DOHH2 (cell line): ENCODE data around the gene FBLN2.
"Not testable (repeated sequence)": the region's sequence is repeated elsewhere in the genome, so short reads cannot be mapped to it uniquely, and the experiment has no call there.

Experiments
- H3F3A ChIP-seq: fragments of 200-600 bp; sonication (generic), shearing (Covaris generic); 2 replicates; pipeline ENCODE4 v1.6.0; 2016; ENCODE audit warnings: antibody characterized with exemption, mild to moderate bottlenecking; ENCODE audit not compliant: control insufficient read depth, insufficient read depth
- H3K27ac ChIP-seq: fragments of 200-600 bp; sonication (generic); 2 replicates; pipeline ENCODE4 v1.5.1; 2014; ENCODE audit warnings: low read depth, mild to moderate bottlenecking, low read length, moderate library complexity
- H3K27me3 ChIP-seq: fragments of 200-600 bp; sonication (generic); 2 replicates; pipeline ENCODE4 v1.6.1; 2014; ENCODE audit warnings: mild to moderate bottlenecking, low read length, mixed read lengths; ENCODE audit not compliant: control insufficient read depth
- H3K36me3 ChIP-seq: fragments of 200-600 bp; sonication (generic); 2 replicates; pipeline ENCODE4 v1.6.1; 2014; ENCODE audit warnings: mild to moderate bottlenecking, low read length, moderate library complexity, mixed read lengths; ENCODE audit not compliant: control insufficient read depth
- H3K4me1 ChIP-seq: fragments of 200-600 bp; sonication (generic); 2 replicates; pipeline ENCODE4 v1.6.1; 2014; ENCODE audit warnings: mild to moderate bottlenecking, low read length, mixed read lengths; ENCODE audit not compliant: control insufficient read depth
- H3K4me2 ChIP-seq: fragments of 200-600 bp; sonication (generic); 2 replicates; pipeline ENCODE4 v1.6.0; 2014; ENCODE audit warnings: mild to moderate bottlenecking, low read length, moderate library complexity
- H3K4me3 ChIP-seq: fragments of 200-600 bp; sonication (generic); 2 replicates; pipeline ENCODE4 v1.5.1; 2014; ENCODE audit warnings: mild to moderate bottlenecking, low read length, mixed read lengths
- H3K79me2 ChIP-seq: fragments of 200-600 bp; sonication (generic); 2 replicates; pipeline ENCODE4 v1.6.1; 2014; ENCODE audit warnings: mild to moderate bottlenecking, low read length, mixed read lengths; ENCODE audit not compliant: control insufficient read depth
- H3K9me2 ChIP-seq: fragments of 200-600 bp; sonication (generic); replicated peaks from 2 replicates; pipeline ENCODE4 v1.6.1; 2014; ENCODE audit warnings: mild to moderate bottlenecking, low read length, mixed read lengths; ENCODE audit not compliant: control insufficient read depth
- H3K9me3 ChIP-seq: fragments of 200-600 bp; sonication (generic); 2 replicates; pipeline ENCODE4 v1.6.1; 2014; ENCODE audit warnings: antibody characterized with exemption, low read length, mixed read lengths; ENCODE audit not compliant: control insufficient read depth, insufficient read depth
- H4K20me1 ChIP-seq: fragments of 200-600 bp; sonication (generic); 2 replicates; pipeline ENCODE4 v1.6.0; 2014; ENCODE audit warnings: low read depth, mild to moderate bottlenecking, antibody characterized with exemption, low read length, moderate library complexity; ENCODE audit not compliant: control insufficient read depth, insufficient read depth
- EZH2phosphoT487 ChIP-seq: fragments of 200-600 bp; sonication (generic); IDR thresholded peaks from 2 replicates; pipeline ENCODE4 v1.6.1; 2017; ENCODE audit warnings: borderline replicate concordance, mild to moderate bottlenecking, antibody characterized with exemption, low read length, moderate library complexity, mixed read lengths
- TF ChIP-seq, protein P1 (sequence below): fragments of 200-600 bp; sonication (generic); IDR thresholded peaks from one replicate; pipeline ENCODE4 v1.5.1; 2014; ENCODE audit warnings: antibody characterized with exemption, mild to moderate bottlenecking, low read depth, low read length; ENCODE audit not compliant: poor library complexity, severe bottlenecking

FBLN2 gene

GRCh38 chr3:13520326-13520880, 28.5 kb upstream of the FBLN2 start:
- Histone ChIP-seq H3F3A (no peaks in the 10 kb centered on the region), H3K27ac (no peak overlapping the region), H3K27me3 (peaks cover 3% of the 10 kb centered on the region; the same call in 1 of the 2 replicates), H3K4me1 (no peaks in the 10 kb centered on the region), H3K36me3 (no peaks in the 10 kb centered on the region), H3K79me2 (no peaks in the 10 kb centered on the region), H3K9me3 (no peaks in the 10 kb centered on the region), H3K4me3 (no peak overlapping the region), H3K4me2 (no peak overlapping the region), H4K20me1 (no peaks in the 10 kb centered on the region), H3K9me2 (no peaks in the 10 kb centered on the region)
- no peak for TF ChIP-seq EZH2phosphoT487
- TF ChIP-seq, protein P1, sequence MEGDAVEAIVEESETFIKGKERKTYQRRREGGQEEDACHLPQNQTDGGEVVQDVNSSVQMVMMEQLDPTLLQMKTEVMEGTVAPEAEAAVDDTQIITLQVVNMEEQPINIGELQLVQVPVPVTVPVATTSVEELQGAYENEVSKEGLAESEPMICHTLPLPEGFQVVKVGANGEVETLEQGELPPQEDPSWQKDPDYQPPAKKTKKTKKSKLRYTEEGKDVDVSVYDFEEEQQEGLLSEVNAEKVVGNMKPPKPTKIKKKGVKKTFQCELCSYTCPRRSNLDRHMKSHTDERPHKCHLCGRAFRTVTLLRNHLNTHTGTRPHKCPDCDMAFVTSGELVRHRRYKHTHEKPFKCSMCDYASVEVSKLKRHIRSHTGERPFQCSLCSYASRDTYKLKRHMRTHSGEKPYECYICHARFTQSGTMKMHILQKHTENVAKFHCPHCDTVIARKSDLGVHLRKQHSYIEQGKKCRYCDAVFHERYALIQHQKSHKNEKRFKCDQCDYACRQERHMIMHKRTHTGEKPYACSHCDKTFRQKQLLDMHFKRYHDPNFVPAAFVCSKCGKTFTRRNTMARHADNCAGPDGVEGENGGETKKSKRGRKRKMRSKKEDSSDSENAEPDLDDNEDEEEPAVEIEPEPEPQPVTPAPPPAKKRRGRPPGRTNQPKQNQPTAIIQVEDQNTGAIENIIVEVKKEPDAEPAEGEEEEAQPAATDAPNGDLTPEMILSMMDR, result no peak

DNA sequence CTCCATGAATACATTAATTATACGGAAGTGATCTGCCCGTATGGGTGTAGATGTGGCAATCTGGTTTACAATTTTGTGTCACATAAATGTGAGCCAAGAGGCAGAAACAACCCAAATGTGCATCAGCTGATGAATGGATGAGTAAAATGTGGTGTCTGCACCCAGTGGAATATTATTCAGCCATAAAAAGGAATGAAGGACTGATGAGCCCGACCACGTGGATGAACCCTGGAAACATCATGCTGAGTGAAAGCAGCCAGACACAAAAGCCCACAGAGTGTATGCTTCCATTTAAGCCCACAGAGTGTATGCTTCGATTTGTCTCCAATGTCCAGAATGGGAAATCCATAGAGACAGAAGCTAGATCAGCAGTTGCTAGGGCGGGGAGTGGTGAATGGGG, 27.6 kb upstream of the FBLN2 start:
- H3K4me1 ChIP-seq, result no peaks in the 10 kb centered on the region
- H3K36me3 ChIP-seq, result no peaks in the 10 kb centered on the region
- H3K4me2 ChIP-seq, result no peak overlapping the region
- no peak overlapping the region for H3K27ac ChIP-seq
- peaks cover 3% of the 10 kb centered on the region; the same call in 1 of the 2 replicates for H3K27me3 ChIP-seq
- no peak overlapping the region for H3K4me3 ChIP-seq
- no peaks in the 10 kb centered on the region for H4K20me1 ChIP-seq
- no peaks in the 10 kb centered on the region for H3K9me3 ChIP-seq
- H3K79me2 ChIP-seq, result no peaks in the 10 kb centered on the region
- no peak for TF ChIP-seq EZH2phosphoT487
- TF ChIP-seq, protein P1, result no peak
- H3F3A ChIP-seq, result no peaks in the 10 kb centered on the region
- no peaks in the 10 kb centered on the region for H3K9me2 ChIP-seq

- H3K4me1 ChIP-seq, H3F3A ChIP-seq, H3K4me2 ChIP-seq, H3K4me3 ChIP-seq, H4K20me1 ChIP-seq, H3K79me2 ChIP-seq, H3K27me3 ChIP-seq, H3K9me2 ChIP-seq, H3K36me3 ChIP-seq, H3K9me3 ChIP-seq, H3K27ac ChIP-seq: not testable (repeated sequence)
Measured at GRCh38 chr3:13521749-13522148, 27.2 kb upstream of the FBLN2 start.

DNA sequence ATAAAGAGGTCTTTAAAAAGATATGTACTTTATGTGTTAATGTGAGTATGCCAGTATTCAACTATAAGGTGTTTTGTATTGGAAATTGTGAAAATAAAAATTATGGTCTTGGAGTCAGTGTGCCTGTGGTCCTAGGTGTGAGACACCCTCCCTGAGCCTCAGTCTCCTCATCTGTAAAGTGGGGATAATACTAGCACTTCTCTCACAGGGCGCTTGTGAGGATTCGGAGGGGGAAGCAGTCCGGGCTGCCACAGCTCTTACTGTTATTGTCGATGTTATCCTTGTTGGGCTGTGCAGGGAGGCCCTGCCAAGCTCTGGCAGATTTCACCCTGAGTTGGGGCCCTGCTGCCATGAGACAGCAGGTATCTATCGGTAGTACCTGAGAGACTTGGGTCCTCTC, 26.7 kb upstream of the FBLN2 start:
- peaks cover 7% of the 10 kb centered on the region; the same call in 1 of the 2 replicates for H3K27me3 ChIP-seq

More for the DNA sequence above, 26.7 kb upstream of the FBLN2 start:
- Histone ChIP-seq H3K79me2 (no peaks in the 10 kb centered on the region), H3K4me2 (no peak overlapping the region), H3K4me3 (no peak overlapping the region), H3F3A (no peaks in the 10 kb centered on the region), H3K36me3 (no peaks in the 10 kb centered on the region), H4K20me1 (no peaks in the 10 kb centered on the region), H3K9me2 (no peaks in the 10 kb centered on the region), H3K4me1 (no peaks in the 10 kb centered on the region), H3K9me3 (no peaks in the 10 kb centered on the region), H3K27ac (no peak overlapping the region)
- TF ChIP-seq EZH2phosphoT487, result no peak
- TF ChIP-seq, protein P1, result no peak
